PC-3 (cell line): Measurements from ENCODE around the gene RASD2.

Experiments used
- CTCF ChIP-seq: fragments of 300-600 bp; sonication (generic); conservative IDR thresholded peaks from 2 replicates; pipeline ENCODE4 v1.5.1; 2017; ENCODE audit warnings: antibody characterized with exemption, low read depth, mild to moderate bottlenecking, low read length
- EZH2 ChIP-seq: fragments of 300-600 bp; sonication (generic); IDR thresholded peaks from one replicate; pipeline ENCODE4 v1.6.1; 2017; ENCODE audit warnings: antibody characterized with exemption, mild to moderate bottlenecking, low read length; ENCODE audit not compliant: unreplicated experiment
- EZH2phosphoT487 ChIP-seq: fragments of 300-600 bp; sonication (generic); IDR thresholded peaks from 2 replicates; pipeline ENCODE4 v1.6.1; 2018; ENCODE audit warnings: mild to moderate bottlenecking, antibody characterized with exemption, low read length, borderline replicate concordance

DNA sequence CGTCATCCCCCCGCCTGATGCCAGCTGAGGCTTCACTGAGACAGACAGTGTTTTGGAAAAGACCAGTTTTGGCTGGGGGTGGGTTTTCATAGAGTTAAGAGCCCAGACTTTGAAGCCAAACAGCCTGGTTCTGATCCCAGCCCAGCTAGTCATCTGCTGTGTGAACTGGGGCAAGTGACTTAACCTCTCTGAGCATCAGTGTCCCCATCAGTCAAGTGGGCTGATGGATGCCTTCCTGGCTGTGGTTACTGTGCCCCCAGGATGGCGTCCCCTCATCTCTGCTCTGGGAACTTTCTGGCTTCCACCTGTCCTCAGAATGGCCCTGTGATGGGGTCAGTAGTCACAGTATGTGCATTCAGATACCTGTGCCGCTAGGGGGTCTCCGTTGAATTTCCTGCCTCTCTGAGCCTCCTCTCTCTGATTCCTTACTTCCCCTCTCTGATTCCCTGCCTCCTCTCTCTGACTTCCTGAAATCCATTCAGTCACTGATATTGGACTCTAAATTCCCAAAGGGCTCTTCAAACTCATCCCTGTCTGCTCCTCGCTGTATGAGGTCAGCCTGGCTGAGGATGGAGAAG lies 2.4 kb downstream of the RASD2 start:
- TF ChIP-seq CTCF, result no peak
- no peak for TF ChIP-seq EZH2
- no peak for TF ChIP-seq EZH2phosphoT487
